GM18873 (cell line): ENCODE data around the gene PNPLA2.

Experiments used
- ATAC-seq: cut with Tn5 transposase; IDR thresholded peaks from one replicate; pipeline ENCODE4 v1.9.1; 2021; ENCODE audit warnings: mild to moderate bottlenecking, moderate library complexity, moderate number of reproducible peaks; ENCODE audit not compliant: unreplicated experiment, low FRiP score

Gene PNPLA2

DNA sequence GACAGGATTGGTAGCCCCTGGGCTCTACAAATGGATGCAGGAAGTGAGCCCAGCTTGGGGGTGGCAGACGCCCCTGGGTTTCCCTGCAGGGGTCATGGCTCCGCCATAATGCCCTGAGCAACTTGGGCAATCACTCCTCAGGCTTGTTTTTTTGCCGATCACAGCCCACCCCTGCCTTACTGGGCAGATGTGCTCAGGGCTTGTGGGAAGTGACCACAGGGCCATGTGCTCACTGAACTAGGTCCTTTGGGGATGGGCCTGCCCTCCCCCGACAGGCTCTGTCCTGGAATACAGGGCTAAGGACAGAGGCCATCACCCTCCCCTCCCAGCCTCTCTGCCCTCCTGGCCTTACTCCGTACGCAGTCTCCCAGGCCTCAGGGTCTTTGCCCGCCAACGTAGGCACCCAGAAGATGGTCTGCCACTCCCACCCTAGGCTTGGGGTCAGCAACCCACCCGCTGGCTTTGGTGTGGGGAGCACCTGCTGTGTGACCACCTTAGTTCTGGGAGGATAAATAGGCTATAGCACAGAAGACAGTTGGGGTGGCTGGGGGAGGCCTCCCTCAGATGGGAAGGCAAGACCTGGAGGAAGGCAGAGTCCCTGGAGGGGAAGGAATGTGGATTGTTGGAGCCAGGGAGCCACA is 5.1 kb upstream of the PNPLA2 start:
- ATAC-seq, result no peak

DNA sequence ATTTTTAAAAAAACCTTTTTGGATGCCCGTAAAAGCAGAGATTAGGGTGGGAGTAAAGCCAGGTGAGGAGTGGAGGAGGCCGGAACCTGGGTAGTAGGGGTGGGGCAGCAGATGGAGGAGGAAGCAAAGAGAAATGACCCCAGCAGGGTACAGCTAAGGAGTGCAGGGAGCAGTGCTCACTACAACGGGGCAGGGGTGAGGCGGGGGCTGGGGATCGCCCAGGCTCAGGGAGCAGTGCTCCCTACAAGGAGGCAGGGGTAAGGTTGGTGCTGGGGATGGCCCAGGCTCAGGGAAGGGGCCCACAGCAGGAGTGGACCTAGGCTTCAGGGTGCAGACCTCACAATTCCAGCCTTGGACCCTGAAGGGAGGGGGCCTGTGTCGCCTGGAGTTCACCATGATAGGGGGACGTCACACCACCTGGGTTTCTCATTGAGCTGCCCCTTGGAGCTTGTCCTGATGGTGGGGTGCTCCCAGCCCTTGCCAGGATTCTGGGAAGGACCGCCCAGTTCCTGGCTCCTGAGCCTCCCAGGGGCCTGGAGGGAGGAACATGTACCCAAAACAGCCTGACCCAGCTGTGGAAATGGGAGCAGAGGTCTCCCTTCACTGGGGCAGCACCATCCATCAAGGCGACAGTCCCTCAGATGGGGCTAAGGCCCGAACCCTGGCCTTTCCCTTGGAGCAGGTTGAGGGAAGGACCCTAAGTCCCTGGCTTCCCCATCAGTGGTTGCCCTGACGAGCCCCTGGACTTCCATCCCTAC is 2.9 kb upstream of the PNPLA2 start:
- no peak for ATAC-seq

DNA sequence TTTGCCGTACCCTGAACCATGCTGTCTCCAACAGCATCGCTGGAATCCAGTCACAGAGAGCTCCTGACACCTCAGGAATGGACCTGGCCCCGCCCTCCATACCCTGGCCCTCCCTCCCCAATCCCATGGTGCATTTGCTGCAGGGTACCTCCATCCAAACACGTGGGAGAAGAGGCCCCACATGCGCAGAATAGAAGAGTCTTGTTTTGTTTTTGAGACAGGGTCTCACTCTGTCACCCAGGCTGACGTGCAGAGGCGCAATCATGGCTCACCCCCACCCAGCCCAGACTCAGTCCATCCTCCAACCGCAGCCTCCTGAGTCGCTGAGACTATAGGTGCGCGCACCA is 2.3 kb upstream of the PNPLA2 start:
- ATAC-seq, result no peak

DNA sequence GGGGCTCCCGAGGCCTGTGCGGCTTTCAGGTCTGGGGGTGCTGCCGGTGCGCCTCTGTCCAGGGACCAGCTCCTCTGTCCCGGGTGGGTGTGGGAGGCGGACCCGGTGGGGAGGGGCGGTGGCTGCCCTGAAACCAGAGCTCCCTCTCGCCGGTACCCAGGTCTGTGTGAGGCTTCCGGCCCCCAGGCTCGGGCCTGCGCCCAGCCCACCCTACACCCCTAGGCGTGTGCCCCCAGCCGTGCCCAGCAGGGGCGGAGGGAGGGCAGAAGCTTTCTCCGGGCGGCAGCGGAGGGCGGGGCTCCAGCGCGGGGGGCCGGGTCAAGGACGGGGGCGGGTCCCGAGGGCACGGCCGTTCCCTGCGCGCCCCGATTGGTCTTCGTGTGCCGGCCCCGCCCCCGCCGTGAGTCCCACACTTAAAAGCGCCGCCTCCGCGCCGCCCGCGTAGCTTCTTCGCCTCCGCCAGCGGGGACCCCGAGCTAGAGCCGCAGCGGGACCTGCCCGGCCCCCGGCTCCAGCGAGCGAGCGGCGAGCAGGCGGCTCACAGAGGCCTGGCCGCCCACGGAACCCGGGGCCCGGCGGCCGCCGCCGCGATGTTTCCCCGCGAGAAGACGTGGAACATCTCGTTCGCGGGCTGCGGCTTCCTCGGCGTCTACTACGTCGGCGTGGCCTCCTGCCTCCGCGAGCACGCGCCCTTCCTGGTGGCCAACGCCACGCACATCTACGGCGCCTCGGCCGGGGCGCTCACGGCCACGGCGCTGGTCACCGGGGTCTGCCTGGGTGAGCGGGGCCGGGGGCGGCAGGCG is 616 bp downstream of the PNPLA2 start:
- ATAC-seq, result peak; percentile 34

DNA sequence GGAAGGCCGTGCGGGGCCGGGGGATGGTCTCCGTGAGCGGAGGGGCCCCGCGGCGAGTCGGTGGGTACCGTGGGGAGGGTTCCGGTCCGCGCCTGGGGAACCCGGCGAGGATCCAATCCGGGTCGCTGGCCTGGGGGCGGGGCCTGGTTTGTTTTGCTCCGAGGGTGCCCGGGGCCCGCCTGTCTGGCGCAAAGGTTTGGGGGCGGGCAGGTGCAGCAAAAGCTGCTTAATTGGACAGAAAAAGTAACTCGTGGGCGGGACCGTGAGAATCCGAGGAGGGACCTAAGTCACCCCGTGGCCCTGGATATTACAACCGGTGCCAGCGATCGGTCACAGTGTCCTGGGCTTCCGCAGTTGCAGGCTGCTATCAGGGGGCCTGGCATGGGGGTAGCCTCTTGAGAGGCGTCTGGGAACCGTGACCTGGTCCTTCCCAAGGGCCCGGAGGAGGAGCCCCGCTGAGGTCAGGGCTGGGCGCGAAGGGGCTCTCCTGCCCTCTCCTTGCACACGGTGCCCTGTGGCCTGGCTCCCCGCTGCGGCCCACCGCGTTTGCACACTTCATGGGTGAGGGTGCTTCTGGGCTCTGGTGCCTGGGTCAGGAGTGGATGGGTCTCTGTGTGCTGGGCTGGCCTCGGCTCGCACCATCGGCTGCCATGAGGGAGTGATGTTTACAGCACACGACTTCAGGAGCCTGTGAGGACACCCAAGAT is 1.4 kb downstream of the PNPLA2 start:
- peak; percentile 37 for ATAC-seq

DNA sequence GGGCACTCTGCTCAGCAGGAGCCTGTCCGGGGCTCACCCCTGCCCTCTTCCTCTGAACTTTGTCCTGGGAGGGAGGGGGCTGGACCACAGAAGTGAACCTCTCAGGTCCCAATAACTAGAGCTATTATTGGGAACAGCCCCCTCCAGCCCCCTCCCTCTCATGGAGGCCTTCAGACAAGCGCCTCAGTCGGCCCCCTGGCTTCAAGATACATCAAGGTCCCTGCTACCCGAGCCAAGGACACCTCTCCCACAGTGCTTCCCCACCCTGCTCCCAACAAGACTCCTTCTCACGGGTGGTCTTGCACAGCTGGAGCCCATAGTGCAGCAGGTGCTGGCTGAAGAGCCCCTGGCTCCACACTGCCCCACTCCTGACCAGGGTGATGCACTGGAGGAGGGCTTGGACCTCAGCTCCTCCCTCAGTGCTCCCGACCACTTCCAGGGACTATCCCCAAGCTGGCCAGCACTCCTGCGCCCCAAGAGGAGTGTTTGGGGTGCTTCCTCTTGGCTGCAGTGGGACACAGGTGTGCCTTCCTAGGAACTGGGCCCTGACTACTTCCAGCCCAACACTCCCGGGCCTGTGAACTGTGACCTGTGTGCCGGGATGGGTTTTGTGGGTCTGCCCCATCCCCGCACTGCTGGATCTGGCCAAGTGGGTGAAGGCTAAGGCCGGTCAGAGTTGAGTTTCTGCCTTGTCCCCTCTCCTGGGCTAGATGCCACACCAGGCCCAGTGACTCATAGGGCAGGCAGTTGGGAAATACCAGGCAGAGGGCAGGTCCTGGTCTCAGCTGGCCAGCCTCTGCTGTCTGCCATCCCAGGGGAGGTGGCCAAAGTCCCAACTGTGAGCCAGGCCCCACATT is 2.2 kb downstream of the PNPLA2 start:
- ATAC-seq, result no peak

DNA sequence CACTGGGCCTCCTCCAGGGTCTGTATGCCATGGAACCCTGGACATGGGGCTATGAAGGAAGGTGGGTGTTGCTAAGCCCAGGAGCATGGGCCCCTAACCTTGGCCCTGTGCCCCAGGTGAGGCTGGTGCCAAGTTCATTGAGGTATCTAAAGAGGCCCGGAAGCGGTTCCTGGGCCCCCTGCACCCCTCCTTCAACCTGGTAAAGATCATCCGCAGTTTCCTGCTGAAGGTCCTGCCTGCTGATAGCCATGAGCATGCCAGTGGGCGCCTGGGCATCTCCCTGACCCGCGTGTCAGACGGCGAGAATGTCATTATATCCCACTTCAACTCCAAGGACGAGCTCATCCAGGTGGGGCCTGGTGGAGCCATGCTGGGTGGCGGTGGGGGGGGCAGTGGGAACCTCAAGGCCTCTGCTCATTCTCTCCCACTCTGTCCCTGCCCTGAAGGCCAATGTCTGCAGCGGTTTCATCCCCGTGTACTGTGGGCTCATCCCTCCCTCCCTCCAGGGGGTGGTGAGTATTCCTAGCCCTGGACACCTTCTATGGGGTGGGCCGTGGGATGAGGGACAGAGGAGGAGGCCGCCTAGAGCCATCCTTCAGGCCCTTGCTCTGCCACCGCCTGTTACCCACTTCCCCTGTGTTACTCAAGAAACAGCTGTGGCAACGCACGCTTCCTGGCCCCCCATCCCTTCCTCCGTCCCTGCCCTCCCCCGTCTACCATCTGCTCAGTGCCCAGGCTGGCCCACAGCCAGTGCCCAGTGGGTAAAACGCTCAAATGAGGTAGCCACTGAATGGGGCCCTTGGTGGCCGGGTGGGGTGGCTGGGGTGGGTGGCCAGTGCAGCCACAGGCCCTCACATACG is 3.0 kb downstream of the PNPLA2 start:
- ATAC-seq, result no peak

DNA sequence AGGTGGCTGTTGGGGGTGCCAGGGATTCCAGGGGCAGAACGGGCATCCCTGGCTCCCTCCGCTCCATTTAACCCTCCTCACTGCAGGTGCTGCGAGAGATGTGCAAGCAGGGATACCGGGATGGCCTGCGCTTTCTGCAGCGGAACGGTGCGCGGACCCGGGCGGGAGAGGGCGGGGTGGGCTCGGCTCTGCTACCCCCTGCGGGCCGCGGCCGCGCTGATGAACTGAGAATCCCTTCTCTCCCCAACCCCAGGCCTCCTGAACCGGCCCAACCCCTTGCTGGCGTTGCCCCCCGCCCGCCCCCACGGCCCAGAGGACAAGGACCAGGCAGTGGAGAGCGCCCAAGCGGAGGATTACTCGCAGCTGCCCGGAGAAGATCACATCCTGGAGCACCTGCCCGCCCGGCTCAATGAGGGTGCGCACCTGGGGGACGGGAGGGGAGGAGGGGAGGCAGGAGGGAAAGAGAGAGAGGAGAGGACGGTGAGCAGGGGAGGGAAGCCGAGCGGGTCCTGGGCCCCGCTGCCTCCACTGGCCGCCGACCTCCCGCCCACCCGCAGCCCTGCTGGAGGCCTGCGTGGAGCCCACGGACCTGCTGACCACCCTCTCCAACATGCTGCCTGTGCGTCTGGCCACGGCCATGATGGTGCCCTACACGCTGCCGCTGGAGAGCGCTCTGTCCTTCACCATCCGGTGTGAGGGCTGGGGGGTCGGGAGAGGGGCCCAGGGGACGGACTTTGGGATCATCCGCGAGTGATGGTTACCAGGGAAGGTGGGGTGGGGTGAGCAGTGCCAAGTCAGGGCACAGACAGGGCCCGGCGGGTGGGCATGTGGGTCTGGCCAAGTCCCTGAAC is 5.0 kb downstream of the PNPLA2 start:
- ATAC-seq, result no peak

DNA sequence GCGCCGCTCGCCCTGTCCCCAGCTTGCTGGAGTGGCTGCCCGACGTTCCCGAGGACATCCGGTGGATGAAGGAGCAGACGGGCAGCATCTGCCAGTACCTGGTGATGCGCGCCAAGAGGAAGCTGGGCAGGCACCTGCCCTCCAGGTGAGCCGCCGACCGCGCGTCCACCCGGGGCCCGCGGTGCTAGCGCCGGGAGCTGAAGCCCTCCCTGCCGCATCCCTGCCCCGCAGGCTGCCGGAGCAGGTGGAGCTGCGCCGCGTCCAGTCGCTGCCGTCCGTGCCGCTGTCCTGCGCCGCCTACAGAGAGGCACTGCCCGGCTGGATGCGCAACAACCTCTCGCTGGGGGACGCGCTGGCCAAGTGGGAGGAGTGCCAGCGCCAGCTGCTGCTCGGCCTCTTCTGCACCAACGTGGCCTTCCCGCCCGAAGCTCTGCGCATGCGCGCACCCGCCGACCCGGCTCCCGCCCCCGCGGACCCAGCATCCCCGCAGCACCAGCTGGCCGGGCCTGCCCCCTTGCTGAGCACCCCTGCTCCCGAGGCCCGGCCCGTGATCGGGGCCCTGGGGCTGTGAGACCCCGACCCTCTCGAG is 5.7 kb downstream of the PNPLA2 start:
- no peak for ATAC-seq

DNA sequence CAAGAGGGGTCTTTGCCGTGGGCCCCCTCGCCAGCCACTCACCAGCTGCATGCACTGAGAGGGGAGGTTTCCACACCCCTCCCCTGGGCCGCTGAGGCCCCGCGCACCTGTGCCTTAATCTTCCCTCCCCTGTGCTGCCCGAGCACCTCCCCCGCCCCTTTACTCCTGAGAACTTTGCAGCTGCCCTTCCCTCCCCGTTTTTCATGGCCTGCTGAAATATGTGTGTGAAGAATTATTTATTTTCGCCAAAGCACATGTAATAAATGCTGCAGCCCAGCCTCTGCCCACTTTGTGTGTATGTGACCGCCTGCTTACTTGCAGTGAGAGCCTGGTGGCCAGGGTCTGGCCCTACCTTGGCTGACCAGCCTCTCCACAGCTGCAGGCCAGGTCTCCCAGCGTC is 6.2 kb downstream of the PNPLA2 start:
- ATAC-seq, result no peak

DNA sequence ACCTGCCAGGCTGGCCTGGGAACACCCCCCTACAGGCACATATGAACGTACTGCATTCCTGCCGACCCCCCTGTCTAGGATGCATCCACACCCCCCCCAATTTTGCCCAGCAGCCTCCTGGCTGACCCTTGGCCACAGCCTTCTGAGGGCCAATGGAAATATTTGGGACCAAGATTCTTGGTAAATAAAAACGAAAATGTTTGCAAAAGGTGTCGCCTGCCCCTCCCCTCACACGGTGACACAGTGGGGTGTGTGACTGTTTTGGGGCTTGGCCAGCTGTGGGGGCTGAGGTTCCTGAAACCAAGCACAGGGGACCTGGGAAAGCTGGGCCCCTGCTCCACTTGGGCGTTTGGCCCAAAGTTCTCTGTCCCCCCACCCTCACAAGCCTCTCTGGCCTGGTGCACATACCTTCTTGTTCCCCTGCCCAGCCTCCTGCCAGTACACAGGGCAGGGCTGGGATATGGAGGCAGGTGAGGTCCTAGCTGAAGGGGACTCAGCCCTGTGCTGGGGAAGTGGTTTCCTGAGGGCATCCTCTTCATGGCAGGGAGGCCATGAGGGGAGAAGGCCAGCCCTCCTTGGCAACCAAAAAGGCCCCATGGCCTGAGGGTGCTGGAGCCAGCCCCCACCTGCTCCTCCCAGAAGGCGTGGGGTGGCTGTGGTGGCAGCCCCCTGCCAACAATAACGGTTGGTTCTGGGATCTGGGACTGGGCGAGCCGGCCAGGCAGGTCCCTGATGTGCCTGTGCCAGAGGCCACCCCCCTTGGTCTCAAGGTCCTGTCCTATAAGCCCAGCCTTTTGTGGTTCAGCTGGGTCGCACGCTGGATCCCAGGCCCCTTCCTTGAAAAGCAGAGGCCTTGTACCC is 6.9 kb downstream of the PNPLA2 start:
- ATAC-seq, result no peak

DNA sequence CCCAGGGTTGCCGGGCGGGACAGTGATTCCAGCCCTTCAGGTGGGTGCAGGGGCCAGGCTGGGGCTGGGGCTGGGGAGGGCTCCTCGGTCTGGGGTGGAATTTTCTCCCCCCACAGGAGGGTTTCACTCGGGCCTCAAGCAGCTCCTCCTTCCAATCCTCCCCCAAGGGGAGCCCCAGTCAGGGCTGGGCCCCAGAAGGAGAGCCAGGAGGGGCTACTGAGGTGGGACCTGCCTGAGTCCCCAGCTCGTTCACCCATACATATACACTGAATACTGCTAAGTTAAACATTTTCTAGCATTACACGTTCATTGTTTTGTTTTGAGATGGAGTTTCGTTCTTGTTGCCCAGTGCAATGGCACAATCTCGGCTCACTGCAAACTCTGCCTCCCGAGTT is 7.5 kb downstream of the PNPLA2 start:
- ATAC-seq, result no peak

DNA sequence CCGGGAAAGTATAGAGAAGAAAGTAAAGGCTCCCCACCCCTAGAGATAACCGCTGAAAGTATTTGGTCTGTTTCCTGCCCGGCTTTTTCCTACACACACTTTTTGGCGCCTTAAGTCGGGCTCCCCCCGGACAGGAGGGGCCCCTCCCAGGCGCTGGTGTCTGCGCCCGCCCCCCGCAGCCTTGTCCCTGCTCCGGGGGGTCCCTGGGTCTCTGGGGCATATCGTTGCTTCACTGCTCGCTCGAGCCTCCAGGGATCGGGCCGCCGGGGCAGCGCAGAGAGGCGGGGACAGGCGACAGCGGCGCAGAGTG is 8.1 kb downstream of the PNPLA2 start:
- ATAC-seq, result no peak

DNA sequence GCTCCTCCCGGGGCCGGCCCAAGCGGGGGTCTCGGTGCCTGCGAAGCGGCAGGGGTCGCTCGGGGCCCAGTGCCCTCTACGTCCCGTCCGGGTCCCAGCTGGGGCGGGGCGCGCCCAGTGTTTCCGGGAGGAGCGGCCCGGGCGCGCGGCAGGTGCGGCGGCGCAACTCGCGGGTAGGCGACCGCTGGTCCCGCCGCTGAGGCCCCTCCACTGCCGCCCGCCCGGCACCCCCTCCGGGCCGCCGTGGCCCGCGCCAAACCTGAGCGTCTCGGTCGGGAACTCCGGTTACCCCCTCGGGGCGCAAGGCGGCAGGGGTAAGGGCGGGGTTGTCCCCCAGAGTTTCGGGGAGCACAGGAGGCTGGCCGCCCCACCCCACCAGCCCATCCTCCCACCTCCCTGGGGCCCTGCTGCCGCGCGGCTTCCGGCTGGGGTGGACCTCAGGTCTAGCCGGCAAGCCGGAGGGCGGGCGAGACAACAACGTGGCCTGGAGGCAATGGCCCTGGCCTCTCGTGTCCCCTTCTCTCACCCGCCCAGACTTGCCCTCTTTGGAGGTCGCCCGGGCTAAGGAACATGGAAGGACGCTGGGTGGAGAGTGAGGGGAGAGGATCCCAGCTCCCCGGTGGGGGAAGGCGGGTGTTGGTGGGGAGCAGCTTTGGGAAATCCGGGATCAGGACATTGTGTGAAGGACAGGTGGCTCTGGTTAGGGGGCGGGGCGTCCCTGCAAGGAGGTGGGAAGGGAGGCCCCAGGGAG is 8.6 kb downstream of the PNPLA2 start:
- no peak for ATAC-seq

DNA sequence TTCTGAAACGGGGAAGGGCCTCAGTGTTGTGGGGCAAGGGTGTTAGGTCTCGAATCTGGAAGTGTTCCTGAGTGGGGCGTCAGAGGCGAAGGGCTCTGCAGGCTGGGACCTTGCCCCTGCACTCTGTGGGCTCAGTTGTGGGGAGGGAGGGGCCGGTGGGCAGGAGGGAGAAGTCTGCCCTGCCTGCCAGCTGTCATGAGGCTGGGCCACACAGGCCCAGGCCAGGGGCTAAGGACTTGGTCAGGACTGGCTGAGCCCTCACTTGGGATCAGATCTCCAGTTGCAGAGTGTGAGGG is 9.1 kb downstream of the PNPLA2 start, which contains the start of gene CRACR2B:
Gene CRACR2B (plus strand): TSS at position 23 of the 296 bp plus-strand sequence. CDS start 689 bp downstream, outside the sequence.
- no peak for ATAC-seq

DNA sequence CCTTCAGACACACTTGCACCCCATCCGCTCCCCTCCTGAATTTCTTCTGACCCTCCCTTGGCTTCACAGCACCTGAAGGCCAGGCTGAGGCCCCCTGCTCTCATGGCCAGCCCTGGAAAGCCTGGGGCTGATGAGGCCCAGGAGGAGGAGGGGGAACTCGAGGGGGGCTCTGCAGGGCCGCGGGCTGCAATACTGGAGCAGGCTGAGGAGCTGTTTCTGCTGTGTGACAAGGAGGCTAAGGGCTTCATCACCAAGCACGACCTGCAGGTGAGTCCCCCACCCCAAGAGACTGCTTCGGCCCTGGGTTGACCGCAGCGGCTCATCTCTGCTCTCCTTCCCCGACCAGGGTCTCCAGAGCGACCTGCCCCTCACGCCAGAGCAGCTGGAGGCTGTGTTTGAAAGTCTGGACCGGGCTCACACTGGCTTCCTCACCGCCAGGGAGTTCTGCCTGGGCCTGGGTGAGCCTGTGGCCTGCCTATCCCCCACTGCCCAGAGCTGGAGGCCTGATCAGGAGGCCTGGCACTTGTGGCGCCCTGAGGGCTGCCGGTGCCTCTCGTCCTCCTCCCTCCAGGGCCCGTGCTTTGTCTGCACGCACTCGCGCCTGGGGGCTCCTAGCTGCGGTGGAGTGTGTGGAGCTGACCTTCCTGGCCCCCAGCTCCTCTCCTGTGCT is 9.9 kb downstream of the PNPLA2 start:
- no peak for ATAC-seq
